HG02642 (cell line): ENCODE measurements around the gene SHANK2.
"Not testable (repeated sequence)": the region's sequence is repeated elsewhere in the genome, so short reads cannot be mapped to it uniquely, and the experiment has no call there.

ENCODE experiments used
- ATAC-seq: cut with Tn5 transposase; IDR thresholded peaks from one replicate; pipeline ENCODE4 v1.9.1; 2021; ENCODE audit warnings: mild to moderate bottlenecking; ENCODE audit not compliant: unreplicated experiment, poor library complexity

The SHANK2 gene

GRCh38 chr11:71246559-71246958, 5.8 kb downstream of the SHANK2 start:
- no peak for ATAC-seq

GRCh38 chr11:71245601-71246391, 6.6 kb downstream of the SHANK2 start:
- no peak for ATAC-seq

GRCh38 chr11:71244116-71244810, 8.1 kb downstream of the SHANK2 start:
- ATAC-seq: no peak

- ATAC-seq: no peak
Measured at GRCh38 chr11:71242391-71242790, 10.0 kb downstream of the SHANK2 start.

- no peak for ATAC-seq
Measured at GRCh38 chr11:71241721-71242259, 10.6 kb downstream of the SHANK2 start.

- ATAC-seq: peak; percentile 51
Measured at GRCh38 chr11:71240865-71241691, 11.3 kb downstream of the SHANK2 start.

GRCh38 chr11:71240061-71240690, 12.2 kb downstream of the SHANK2 start:
- no peak for ATAC-seq

- no peak for ATAC-seq
Measured at GRCh38 chr11:71239581-71239980, 12.8 kb downstream of the SHANK2 start.

- no peak for ATAC-seq
Measured at GRCh38 chr11:71238941-71239340, 13.4 kb downstream of the SHANK2 start.

GRCh38 chr11:71238285-71238875, 14.0 kb downstream of the SHANK2 start:
- ATAC-seq: no peak

GRCh38 chr11:71237853-71238252, 14.5 kb downstream of the SHANK2 start:
- no peak for ATAC-seq

GRCh38 chr11:71236836-71237475, 15.4 kb downstream of the SHANK2 start:
- ATAC-seq: no peak

- ATAC-seq: no peak
Measured at GRCh38 chr11:71235719-71236118, 16.7 kb downstream of the SHANK2 start.

GRCh38 chr11:71233896-71234852, 18.2 kb downstream of the SHANK2 start:
- ATAC-seq: not testable (repeated sequence)

- ATAC-seq: no peak
Measured at GRCh38 chr11:71232364-71232763, 20.0 kb downstream of the SHANK2 start.

GRCh38 chr11:71228961-71229360, 23.4 kb downstream of the SHANK2 start:
- no peak for ATAC-seq

- ATAC-seq: no peak
Measured at GRCh38 chr11:71227058-71227659, 25.2 kb downstream of the SHANK2 start.
